ENCODE measurements around the gene ARID3C.
A peak's percentile ranks its signal among the peaks of the same experiment; 100 is the strongest.
"Not testable (repeated sequence)": the region's sequence is repeated elsewhere in the genome, so short reads cannot be mapped to it uniquely, and the experiment has no call there.

The ARID3C gene

GRCh38 chr9:34652602-34653000 is 23.7 kb upstream of the ARID3C start:
- no peak for DNase-seq (ENCODE audit: low read depth in 2 of 2)

GRCh38 chr9:34651876-34652601 is 23.2 kb upstream of the ARID3C start, which contains the start of gene IL11RA:
TSS of gene IL11RA (plus strand) at chr9:34652185. CDS start at chr9:34655218, 3,033 bp downstream.
- DNase-seq (ENCODE audit: low read depth in 2 of 2): no peak

- DNase-seq (ENCODE audit: low read depth in 2 of 2): no peak
Observed at GRCh38 chr9:34651321-34651720, 22.5 kb upstream of the ARID3C start.

DNA sequence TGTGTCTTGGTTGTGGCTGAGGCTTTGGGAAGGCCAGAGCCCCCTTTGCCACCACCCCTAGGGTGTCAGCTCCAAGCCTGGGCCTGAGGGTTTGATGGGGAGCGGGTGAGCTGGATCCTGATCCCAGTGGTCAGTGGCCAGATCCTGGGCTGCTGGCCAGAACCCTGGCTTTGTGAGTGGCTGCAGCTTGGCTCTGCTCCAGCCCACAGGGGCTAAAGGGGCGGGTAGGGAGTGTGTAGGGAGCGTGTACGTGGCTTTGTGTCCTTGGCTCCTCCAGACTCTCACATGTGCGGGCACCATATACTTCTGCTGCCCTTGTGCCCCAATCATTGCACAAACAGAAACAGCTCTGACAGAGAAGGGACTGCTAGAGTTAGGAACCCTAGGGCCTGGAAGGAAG is 21.9 kb upstream of the ARID3C start:
- no peak for DNase-seq (ENCODE audit: low read depth in 2 of 2)

DNA sequence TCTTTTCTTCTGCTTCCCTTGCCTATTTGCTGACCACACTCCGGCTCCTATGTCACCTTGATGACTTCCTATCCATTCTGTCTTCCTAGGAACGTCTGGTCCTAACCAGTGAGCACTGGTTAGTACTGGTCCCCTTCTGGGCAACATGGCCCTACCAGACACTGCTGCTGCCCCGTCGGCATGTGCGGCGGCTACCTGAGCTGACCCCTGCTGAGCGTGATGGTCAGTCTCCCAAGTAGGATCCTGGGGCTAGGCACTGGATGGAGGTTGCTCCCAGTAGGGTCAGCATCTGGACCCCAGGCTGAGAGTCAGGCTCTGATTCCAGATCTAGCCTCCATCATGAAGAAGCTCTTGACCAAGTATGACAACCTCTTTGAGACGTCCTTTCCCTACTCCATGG is 19.8 kb upstream of the ARID3C start:
- DNase-seq (ENCODE audit: low read depth in 2 of 2): no peak

GRCh38 chr9:34647651-34648050 is 18.8 kb upstream of the ARID3C start:
- DNase-seq (ENCODE audit: low read depth in 2 of 2): no peak

DNA sequence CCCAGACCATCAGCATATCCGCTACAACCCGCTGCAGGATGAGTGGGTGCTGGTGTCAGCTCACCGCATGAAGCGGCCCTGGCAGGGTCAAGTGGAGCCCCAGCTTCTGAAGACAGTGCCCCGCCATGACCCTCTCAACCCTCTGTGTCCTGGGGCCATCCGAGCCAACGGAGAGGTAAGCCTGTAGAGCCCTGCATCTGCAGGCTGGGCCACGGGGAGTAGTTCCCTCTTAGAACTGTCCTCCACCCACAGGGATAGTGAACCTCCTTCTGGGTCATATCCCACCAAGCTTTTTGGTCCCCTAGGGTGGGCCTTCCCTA is 18.2 kb upstream of the ARID3C start:
- DNase-seq (ENCODE audit: low read depth in 2 of 2): no peak

GRCh38 chr9:34646211-34647083 is 17.6 kb upstream of the ARID3C start, which contains the start of gene GALT:
TSS of gene GALT (plus strand) at chr9:34646675. CDS start at chr9:34646705, 30 bp downstream.
- peak; percentile 93 to 98 for DNase-seq (ENCODE audit: low read depth in 2 of 2)

- DNase-seq (ENCODE audit: low read depth in 2 of 2): no peak
Observed at GRCh38 chr9:34644766-34645314, 16.0 kb upstream of the ARID3C start.

DNA sequence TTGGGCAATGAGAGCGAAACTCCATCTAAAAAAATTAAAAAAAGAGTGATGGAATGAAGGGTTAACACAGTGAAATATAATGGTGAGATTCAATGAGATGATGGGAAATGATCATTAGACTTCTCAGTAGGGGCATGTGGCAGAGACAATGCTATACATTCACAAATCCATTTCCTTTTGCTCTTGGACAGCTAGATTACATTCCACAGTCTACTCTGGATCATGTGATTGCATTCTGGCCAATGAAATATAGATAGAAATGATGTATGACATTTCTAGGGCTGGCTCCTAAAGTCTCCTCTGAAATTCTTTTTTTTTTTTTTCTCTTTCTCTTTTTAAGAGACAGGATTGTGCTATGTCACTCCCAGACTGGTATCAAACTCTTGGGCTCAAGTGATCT is 13.8 kb upstream of the ARID3C start:
- DNase-seq (ENCODE audit: low read depth in 2 of 2): no peak

DNA sequence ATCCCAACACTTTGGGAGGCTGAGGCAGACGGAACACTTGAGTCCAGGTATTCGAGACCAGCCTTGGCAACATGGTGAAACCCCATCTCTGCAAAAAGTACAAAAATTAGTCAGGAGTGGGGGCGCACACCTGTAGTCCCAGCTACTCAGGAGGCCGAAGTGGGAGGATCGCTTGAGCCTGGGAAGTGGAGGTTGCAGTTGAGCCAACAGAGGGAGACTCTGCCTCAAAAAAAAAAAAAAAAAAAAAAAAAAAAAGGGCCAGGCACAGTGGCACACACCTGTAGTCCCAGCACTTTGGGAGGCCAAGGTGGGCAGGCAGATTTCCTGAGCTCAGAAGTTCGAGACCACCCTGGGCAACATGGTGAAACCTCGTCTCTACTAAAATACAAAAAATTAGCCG is 10.5 kb upstream of the ARID3C start:
- DNase-seq (ENCODE audit: low read depth in 2 of 2): not testable (repeated sequence)

DNA sequence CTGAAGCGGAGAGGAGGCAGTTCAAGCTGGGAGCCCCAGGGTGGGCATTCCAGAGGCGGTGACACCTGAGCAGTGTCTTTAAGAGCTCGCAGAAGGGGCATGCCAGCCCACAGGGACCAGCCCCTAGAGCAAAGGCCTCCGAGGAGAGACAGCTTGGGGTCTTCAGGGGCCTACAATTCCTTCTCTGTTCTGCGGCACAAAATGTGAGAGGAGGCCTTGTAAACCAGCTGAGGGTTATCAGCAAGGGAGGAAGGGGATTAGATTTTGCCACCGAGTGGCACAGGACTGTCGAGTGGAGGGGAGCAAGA is 9.2 kb upstream of the ARID3C start:
- no peak for DNase-seq (ENCODE audit: low read depth in 2 of 2)

DNA sequence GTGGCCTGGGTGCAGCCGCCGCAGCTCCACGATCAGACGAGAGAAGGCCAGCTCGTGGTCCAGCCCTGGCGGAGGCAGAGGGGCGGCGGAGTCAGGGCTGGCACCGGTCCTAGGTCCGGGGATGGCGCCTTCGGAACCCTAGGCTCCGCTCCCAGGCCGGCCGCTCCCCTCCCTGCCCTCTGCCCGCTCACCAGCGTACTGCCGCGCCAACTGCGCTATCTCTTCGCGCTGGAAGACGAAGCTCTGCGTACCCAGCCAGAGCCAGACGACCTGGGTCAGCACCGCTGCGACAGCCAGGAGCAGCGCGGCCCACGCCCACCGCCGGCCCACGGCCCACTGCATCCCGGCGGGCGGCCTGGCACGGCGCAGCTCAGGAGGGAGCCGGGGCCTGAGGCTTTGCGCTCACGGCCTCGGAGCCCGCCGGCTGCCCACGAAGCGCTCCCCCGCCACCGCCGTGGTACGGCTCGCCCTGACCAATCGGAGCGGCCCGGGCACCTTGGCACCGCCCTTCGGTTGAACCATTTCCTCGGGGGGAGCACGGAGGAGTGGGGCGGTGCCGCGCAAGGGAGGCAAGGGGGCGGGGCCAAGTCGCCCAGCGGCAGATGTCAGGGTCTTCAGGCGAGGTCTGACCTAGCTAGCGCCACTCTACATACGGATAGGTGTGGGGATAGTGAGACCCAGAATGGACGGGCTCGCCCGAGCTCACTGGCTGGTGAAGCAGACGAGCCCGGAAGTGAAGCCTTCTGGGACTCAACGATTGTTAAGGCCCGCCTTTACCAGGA is 8.7 kb upstream of the ARID3C start, which contains the start of gene SIGMAR1:
Gene SIGMAR1 (minus strand): TSS at position 432 of the 782 bp plus-strand sequence. CDS start 90 bp downstream, at position 342.
- DNase-seq (ENCODE audit: low read depth in 2 of 2): peak; percentile 83 to 94

- DNase-seq (ENCODE audit: low read depth in 2 of 2): no peak
Observed at GRCh38 chr9:34636791-34637355, 8.0 kb upstream of the ARID3C start.

DNA sequence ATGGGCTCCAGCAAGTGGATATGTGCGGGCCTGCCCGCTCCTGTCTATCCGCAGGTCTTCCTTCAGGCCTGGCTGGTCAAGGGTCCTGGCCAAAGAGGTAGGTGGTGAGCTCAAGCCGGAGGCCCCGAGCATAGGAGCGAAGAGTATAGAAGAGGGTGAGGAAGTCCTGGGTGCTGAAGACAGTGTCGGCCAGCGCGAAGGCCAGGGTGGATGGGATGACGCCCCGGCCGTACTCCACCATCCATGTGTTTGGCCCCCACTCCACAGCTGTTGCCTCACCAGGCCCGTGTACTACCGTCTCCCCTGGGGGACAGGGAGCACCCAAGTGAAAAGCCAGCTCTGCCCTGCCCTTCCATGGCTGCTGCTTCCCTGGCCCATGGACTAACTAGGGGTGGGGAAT is 6.7 kb upstream of the ARID3C start:
- no peak for DNase-seq (ENCODE audit: low read depth in 2 of 2)

GRCh38 chr9:34634551-34635248 is 5.8 kb upstream of the ARID3C start:
- no peak for DNase-seq (ENCODE audit: low read depth in 2 of 2)

- peak; percentile 50 to 61 for DNase-seq (ENCODE audit: low read depth in 2 of 2)
Observed at GRCh38 chr9:34633851-34634550, 5.1 kb upstream of the ARID3C start.

DNA sequence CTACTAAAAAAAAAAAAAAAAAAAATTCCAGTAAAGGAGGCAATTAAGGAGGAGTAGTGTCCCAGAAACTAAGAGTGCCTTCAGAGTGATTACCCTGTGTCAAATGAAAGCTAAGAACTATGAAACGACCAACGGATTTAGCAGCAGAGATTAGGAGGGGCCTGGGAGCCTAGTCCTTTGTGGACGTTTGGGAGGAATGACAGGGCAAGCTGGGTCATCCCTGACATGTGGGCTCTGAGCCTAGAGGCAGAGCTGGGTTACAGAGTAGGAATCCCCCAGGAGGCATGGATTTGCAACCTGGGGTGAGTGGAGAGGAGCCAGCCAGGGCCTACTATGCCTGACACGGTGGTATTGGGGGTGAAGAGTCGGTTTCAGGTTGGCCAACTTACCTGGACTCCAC is 4.3 kb upstream of the ARID3C start:
- no peak for DNase-seq (ENCODE audit: low read depth in 2 of 2)

DNA sequence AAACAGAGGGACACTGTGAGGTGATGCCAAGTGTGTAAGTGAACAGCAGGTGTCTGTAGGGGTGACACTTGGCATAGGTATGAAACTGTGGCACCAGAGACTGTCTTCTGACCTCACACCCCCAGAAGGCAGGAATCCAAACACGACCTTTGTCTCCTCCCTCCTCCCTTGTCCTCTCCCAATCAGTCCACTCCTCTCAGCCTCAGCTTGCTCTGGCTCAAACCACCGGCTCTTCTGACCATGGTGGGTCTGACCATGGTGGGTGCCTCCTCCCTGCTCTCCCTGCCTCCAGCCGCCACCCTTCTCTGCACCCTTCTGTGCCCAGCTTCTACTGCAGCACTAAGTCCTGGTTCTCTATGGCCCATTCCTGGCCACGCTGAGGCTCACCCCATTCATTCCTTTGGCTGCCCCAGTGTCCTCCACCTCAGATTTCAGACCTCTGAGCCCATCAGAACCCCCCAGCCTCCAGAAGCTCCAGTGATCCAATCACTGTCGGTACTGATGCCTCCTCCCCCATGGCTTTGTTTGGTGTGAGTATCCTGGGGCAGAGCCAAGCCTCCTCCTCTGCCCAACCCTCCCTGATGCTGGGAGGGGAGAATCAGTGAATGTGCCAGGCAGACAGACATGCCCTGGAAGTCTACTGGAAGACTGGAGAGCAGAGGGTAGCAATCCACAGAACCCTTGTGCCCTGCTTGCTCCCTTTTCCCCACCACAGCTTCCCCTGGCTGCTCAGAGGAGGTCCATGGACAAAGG is 1.7 kb upstream of the ARID3C start:
- DNase-seq (ENCODE audit: low read depth in 2 of 2): no peak

GRCh38 chr9:34629491-34629808 is 584 bp upstream of the ARID3C start:
- no peak for DNase-seq (ENCODE audit: low read depth in 2 of 2)

All from stimulated activated CD4-positive, alpha-beta T cell treated with anti-CD3 and anti-CD28 coated beads, Interleukin-1b, Interleukin-23, amount 100 ng/mL, for 1 hour (primary cell).